GM10248 (cell line): ENCODE data around the gene CYTH4.

Experiments
- CTCF ChIA-PET: fragments of 300-600 bp; sonication (Branson Sonifier 250); formaldehyde crosslinking; extraction: SDS; loops from one replicate; lab custom pipeline; 2021; ENCODE audit warnings: antibody characterized with exemption; lab: Yijun Ruan, JAX
- POLR2A ChIA-PET: fragments of 350-650 bp; sonication (Branson Sonifier 250); formaldehyde crosslinking; extraction: SDS; loops from one replicate; lab custom pipeline; 2020; ENCODE audit warnings: antibody characterized with exemption; lab: Yijun Ruan, JAX
- DNase-seq: peaks from one replicate; pipeline ENCODE4 v3.0.0; 2012; ENCODE audit errors: extremely low spot score
- CTCF ChIP-seq: IDR thresholded peaks from 2 replicates; pipeline ENCODE4 v1.5.1; 2012; ENCODE audit warnings: mild to moderate bottlenecking, low read depth; ENCODE audit errors: extremely low read depth, missing control alignments, control extremely low read depth

Gene CYTH4

GRCh38 chr22:37317698-37318210 is 35.4 kb downstream of the CYTH4 start:
- TF ChIP-seq CTCF, result no peak
- DNase-seq, result no peak
- CTCF ChIA-PET, result interaction anchor here (0.6 to 7.6 kb wide), 24 partner anchors 14 to 274 kb away, joined by 3 to 77 read pairs (median 5); no protein-coding TSS in a partner anchor
- POLR2A ChIA-PET, result no interaction called here

GRCh38 chr22:37318364-37319109 is 36.2 kb downstream of the CYTH4 start:
- TF ChIP-seq CTCF, result no peak
- ChIA-PET CTCF (interaction anchor here (0.8 to 7.6 kb wide), 16 partner anchors 13 to 274 kb away, joined by 3 to 77 read pairs (median 6); no protein-coding TSS in a partner anchor), POLR2A (no interaction called here)
- no peak for DNase-seq

GRCh38 chr22:37319469-37319868 is 37.2 kb downstream of the CYTH4 start:
- TF ChIP-seq CTCF, result no peak
- DNase-seq, result no peak
- ChIA-PET POLR2A (no interaction called here), CTCF (interaction anchor here (5.7 kb wide), 1 partner anchor 12 kb away, joined by 53 read pairs; no protein-coding TSS in a partner anchor)

- no peak for DNase-seq
- TF ChIP-seq CTCF, result no peak
- CTCF ChIA-PET, result interaction anchor here (1.0 to 5.7 kb wide), 5 partner anchors 10 to 137 kb away, joined by 3 to 53 read pairs (median 3); no protein-coding TSS in a partner anchor
- POLR2A ChIA-PET, result no interaction called here
Observed at GRCh38 chr22:37320726-37321677, 38.7 kb downstream of the CYTH4 start.

GRCh38 chr22:37324340-37325038 is 42.2 kb downstream of the CYTH4 start:
- POLR2A ChIA-PET, result no interaction called here
- CTCF ChIA-PET, result interaction anchor here (1.1 to 2.2 kb wide), 5 partner anchors 8 to 242 kb away, joined by 3 to 7 read pairs (median 5); no protein-coding TSS in a partner anchor
- no peak for DNase-seq

More at GRCh38 chr22:37324340-37325038, 42.2 kb downstream of the CYTH4 start:
- no peak for TF ChIP-seq CTCF
